Activated CD8-positive, alpha-beta memory T cell treated with anti-CD3 and anti-CD28 coated beads, Interleukin-2, amount 50 U/mL, for 1 hour (primary cell): ENCODE measurements around the gene LPGAT1.
"Not testable (repeated sequence)": the region's sequence is repeated elsewhere in the genome, so short reads cannot be mapped to it uniquely, and the experiment has no call there.

ENCODE experiments used
- DNase-seq: peaks from one replicate; pipeline ENCODE4 v3.0.0-alpha.2; 2020; ENCODE audit errors: extremely low read depth

LPGAT1 gene

GRCh38 chr1:211735208-211736170 lies 95.1 kb downstream of the LPGAT1 start:
- DNase-seq = no peak

DNA sequence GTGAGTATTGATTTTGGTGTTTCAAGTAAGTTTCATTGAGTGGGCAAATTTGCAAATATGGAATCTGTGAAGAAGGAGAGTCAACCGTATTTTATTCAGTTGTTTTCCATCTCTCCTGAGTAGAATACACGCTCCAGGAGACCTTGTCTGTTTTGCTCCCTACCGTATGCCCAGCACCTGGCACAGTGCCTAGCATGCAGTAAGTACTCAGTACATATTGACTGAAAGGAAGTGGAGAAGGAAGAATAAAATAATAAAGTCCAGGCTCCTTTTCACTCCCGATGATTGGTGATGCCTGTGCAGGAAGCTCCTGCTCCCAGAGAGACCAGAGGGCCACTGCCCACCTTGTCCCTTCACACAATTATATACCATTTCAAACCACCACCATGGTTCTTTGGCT lies 95.8 kb downstream of the LPGAT1 start:
- no peak for DNase-seq

DNA sequence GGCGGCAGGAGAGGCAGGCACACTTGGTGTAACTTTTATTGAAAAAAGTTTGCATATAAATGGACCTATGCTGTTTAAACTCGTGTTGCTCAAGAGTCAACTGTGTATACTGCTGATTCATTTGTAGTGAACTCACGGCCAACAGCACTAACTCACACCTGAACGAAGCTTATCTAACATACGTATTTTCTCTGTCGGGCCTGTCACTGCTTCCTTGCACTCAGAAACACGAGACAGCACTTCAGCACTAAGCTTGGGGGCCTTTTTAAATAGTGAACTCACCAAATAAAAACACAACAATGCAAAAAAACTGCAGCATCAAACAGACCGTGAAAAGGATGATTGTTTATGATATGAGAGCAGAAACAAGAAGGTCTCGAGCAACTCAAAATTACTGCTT lies 96.2 kb downstream of the LPGAT1 start:
- DNase-seq = no peak

DNA sequence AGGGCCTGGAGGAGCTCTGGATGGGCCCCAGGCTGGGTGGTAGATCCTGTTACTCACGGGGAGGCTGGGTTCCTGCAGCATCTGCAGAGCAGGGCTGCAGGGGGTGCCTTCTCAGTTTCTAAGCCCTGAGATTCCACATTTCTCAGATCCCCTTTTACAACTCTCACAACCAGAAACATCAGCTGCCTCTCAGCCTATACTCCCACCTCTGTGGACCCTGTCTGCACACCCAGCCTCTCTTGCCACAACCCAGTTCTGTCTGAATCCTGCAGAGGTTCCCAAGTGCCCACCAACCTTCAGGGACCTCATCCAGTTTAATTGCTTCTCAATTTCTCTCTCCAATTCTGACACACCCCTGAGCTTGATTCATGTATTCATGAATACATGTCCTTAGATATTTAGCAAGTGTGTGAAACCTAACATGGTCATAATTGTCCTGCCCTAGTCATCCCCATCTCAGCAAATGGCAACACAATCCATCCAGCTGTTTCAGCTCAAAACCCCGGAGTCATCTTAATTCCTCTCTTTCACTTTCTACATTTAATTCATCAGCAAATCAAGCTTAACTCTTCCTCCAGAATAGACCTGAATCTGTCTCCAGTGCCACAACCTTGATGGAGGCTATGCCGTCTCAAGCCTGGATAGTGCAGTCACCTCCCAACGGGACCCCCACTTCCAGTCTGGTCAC lies 98.1 kb downstream of the LPGAT1 start:
- DNase-seq = no peak

DNA sequence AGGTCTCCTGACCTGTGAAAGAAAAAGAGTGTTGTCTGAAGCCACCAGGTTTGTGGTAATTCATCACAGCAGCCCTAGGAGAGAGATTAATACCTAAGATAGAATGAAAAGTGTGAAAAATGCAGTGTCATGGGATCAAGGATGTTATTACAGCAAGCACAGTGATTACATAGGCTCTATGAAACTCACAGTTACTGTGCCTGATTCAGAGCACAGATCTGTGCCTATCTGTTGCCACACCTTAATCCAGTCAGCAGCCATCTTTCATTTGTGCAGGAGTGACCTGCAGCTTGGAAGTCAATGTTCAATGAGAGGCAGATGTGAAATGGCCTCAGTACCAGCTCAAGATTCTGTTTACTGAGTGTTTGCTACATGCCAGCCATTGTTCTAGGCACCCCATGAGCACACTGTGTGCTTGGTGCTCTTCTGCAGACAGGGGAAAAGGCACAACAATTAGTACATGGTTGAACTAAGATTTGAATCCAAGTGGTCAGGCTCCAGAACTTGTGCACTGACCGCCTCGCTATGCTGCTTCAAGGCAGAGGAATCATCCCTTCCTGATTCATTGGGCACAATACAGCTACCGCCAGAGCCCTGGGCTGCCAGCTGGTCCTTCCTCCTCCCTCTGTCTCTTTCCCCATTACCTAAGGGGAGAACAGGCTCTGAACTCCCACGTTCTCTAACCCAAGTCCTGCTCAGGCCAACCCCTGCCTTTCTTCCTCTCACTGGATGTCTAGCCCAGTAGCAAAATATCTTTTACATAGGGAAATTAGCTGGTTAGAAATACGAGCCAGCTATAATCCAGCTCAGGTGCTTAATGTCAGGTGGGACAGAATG lies 98.9 kb downstream of the LPGAT1 start:
- DNase-seq = no peak

DNA sequence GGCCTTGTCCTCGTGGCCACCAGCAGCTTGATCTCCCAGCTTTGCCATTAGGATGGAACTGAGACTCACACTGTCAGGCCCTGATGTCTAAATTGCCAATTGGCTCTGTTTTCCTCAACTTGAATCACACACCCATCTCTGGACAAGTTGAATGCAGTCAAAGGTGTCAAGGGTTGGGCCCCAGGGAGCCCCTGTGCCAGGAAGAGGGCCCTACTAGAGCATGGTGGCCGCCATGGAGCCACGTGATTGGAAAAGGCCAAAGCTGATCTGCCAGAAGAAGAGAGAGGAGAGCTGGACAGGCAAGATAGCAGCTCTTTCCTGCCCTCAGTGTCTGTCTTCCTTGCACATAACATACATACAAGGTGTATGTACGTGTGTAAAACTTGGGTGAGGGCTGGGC lies 100.2 kb downstream of the LPGAT1 start:
- no peak for DNase-seq

DNA sequence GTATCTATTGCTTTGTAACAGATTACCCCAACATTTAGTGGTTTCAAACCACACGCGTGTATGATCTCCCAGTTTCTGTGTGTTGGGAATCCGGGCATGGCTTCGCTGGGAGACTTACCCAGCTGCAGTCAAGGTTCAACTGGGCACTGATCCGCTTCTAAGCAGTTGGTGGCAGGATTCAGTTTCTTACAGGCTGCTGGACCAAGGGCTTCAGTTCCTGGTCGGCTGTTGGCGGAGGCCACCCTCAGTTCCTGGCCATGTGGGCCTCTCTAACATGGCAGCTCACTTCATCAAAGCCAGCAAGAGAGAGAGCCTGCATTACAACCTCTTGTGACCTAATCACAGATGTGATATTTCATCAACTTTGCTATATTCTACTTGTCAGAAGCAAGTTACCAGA lies 101.3 kb downstream of the LPGAT1 start:
- no peak for DNase-seq

DNA sequence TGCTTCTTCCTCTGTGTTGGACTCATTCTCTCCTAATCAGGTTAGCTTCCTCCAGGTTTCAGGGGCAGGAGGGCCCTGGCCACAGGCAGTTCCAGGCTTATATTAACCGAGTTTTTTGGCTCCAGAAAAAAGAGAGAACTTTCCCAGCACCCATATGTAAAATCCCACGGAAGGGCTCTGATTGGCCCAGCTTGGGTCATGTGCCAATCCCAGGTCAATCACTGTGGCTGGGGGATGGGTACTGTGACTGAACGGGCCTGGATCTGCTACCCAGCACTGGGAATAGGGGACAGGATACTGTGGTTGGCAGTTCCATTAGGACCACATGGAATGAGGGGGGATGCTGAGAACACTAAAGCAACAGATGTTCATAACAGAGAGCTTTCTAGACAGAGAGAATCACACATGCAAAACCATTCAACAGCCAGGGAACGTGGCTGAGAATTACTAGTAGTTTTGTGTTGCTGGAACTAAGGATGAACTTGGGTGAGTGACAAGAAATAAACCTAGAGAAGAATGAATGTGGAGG lies 104.0 kb downstream of the LPGAT1 start:
- no peak for DNase-seq

GRCh38 chr1:211724687-211725196 lies 105.8 kb downstream of the LPGAT1 start:
- no peak for DNase-seq

GRCh38 chr1:211723273-211723672 lies 107.3 kb downstream of the LPGAT1 start:
- no peak for DNase-seq

GRCh38 chr1:211722277-211723175 lies 108.0 kb downstream of the LPGAT1 start:
- DNase-seq = no peak

DNA sequence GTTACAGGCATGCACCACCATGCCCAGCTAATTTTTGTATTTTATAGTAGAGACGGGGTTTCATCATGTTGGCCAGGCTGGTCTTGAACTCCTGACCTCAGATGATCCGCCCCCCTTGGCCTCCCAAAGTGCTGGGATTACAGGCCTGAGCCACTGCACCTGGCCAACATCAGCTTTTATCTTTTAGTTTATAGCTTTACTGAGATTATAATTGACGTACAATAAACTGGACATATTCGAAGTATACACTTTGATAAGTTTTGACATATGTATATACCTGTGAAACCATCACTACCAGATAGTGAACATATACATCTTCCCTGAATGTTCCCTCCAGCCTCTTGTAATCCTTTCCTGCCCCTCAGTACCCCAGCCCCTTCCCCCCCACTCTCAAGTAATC lies 114.0 kb downstream of the LPGAT1 start:
- not testable (repeated sequence) for DNase-seq

GRCh38 chr1:211715971-211716370 lies 114.6 kb downstream of the LPGAT1 start:
- no peak for DNase-seq

DNA sequence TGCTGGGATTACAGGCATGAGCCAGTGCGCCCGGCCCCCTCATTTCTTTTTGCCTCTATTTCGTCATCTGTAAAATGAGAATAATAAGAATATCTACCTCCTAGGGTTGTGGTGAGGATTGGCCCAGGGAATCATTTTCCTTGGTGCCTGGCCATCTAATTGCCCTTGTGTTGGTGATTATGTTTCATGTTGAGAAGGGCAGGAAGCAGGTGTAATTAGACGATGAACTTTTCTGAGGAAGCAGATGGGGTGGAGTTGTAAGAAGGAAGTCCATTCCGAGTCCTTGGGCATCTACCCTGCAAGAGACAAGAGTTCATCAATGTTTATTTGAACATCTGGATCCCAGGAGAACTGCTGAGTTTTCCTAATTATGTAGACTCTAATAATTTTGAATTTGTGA lies 116.4 kb downstream of the LPGAT1 start:
- no peak for DNase-seq

DNA sequence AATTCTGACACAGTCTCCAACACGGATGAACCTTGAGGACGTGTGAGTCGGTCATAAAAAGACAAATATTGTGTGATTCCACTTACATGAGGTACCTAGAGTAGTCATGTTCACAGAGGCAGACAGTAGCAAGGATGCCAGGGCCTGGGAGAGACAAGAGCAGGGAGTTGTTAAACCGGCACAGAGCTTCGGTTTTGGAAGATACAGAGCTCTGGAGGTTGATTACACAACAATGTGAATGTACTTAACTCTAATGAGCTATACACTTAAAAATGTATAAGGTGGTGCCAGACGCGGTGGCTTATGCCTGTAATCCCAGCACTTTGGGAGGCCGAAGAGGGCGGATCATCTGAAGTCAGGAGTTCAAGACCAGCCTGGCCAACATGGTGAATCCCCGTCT lies 117.3 kb downstream of the LPGAT1 start:
- no peak for DNase-seq

- DNase-seq = no peak
These were observed 119.3 kb downstream of the LPGAT1 start for GRCh38 chr1:211711315-211711705.

DNA sequence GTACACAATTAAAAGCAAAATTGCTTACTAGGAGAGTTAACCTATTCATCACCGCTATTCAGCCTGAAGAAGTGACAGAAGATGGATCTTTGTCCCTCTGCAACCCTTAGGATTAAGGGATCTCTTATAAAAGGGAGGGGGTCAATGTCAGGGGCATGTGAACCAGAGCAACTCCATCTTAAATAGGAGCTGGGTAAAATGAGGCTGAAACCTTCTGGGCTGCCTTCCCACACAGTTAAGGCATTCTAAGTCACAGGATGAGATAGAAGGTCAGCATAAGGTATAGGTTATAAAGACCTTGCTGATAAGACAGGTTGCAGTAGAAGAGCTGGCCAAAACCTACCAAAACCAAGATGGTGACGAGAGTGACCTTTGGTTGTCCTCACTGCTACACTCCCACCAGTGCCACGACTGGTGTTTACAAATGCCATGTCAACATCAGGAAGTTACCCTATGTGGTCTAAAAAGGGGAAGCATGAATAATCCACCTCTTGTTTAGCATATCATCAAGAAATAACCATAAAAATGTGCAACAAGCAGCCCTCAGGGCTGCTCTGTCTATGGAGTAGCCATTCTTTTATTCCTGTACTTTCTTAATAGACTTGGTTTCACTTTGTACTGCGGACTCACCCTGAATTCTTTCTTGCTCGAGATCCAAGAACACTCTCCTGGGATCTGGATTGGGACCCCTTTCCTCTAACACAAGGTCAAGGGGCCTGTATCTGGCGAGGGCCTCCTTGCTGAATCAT lies 119.8 kb downstream of the LPGAT1 start:
- no peak for DNase-seq

DNA sequence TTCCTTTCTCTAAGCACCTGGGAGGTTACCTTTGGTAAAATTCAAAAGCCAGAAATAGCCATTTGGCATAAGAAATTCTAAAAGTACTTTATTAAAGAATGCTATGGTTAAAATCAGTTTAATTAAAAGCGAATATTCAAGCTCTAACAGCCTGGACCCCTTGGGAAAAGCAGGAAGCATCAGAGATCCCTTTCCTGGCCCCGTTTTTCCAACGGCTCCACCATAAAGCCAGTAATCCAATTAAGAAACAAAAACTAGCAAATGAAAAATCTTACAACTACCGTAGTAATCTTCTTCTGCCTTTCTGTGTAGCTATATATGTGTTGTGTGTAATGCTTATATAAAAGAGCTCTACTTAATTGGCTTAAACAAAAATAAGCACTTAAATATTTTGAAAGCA lies 121.6 kb downstream of the LPGAT1 start:
- no peak for DNase-seq

DNA sequence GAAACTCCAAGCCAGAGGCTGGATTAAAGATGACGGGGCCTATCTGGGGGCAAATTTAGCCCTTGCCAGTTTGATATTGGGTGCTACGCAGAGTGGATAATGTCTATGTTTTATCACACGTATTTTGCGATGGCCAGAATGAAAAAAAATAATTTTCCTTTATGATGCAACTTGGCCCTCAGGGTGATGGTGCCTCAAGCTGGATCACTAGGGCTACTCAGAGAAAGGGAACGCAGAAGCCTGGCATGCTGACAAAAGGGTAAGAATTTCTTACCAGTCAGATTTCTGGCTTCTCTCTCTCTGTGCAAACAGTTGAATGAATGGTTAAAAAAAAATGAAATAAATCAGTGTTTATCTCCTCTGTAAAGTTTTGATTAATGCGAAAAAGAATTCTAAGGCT lies 122.6 kb downstream of the LPGAT1 start:
- no peak for DNase-seq
